GM12874 (cell line): Measurements from ENCODE around the gene NPY1R.

Experiments
- CTCF ChIP-seq: IDR thresholded peaks from 2 replicates; pipeline ENCODE4 v1.5.1; 2011; ENCODE audit warnings: low read depth, mild to moderate bottlenecking, control low read depth, low read length, moderate library complexity; ENCODE audit not compliant: insufficient read depth

NPY1R gene

GRCh38 chr4:163350672-163351071 is 18.3 kb upstream of the NPY1R start:
- TF ChIP-seq CTCF, result no peak

- TF ChIP-seq CTCF, result no peak
These were observed 12.0 kb upstream of the NPY1R start for GRCh38 chr4:163344147-163345125.

GRCh38 chr4:163343604-163344146 is 11.3 kb upstream of the NPY1R start, which contains the start of gene NPY5R:
Gene NPY5R (plus strand): TSS chr4:163343892. CDS start chr4:163350274, 6,382 bp downstream.
- TF ChIP-seq CTCF, result no peak

- no peak for TF ChIP-seq CTCF
These were observed 3.0 kb upstream of the NPY1R start for GRCh38 chr4:163335384-163335783.

GRCh38 chr4:163331629-163332376 is 593 bp downstream of the NPY1R start:
- no peak for TF ChIP-seq CTCF

- no peak for TF ChIP-seq CTCF
These were observed 1.3 kb downstream of the NPY1R start for GRCh38 chr4:163330916-163331628.
